ENCODE measurements around the gene ADAT2.

The ADAT2 gene

GRCh38 chr6:143426026-143426425, 24.5 kb downstream of the ADAT2 start:
- H3K27me3 ChIP-seq (ENCODE audit: control insufficient read depth, low read length): no peaks in the 10 kb centered on the region
- no peaks in the 10 kb centered on the region for H3K9me3 ChIP-seq (ENCODE audit: control insufficient read depth, insufficient read depth, low read length)
- no peaks in the 10 kb centered on the region for H4K20me1 ChIP-seq (ENCODE audit: control insufficient read depth, insufficient read depth, low read depth, low read length)
- peaks cover 3% of the 10 kb centered on the region; the same call in 1 of the 2 replicates for H3F3A ChIP-seq (ENCODE audit: control insufficient read depth, insufficient read depth)
- no peak overlapping the region for H3K4me3 ChIP-seq (ENCODE audit: low read length)
- TF ChIP-seq EZH2phosphoT487 (IDR thresholded peaks at IDR 0.05; ENCODE audit: borderline replicate concordance, low read length): no peak
- TF ChIP-seq CTCF (IDR thresholded peaks at IDR 0.05; ENCODE audit: low read depth, low read length, poor library complexity, severe bottlenecking): no peak
- no peaks in the 10 kb centered on the region for H3K9me2 ChIP-seq (replicated peaks; ENCODE audit: control insufficient read depth, low read length)
- no peak overlapping the region for H3K27ac ChIP-seq (ENCODE audit: low read depth, low read length)
- no peaks in the 10 kb centered on the region for H3K4me1 ChIP-seq (ENCODE audit: control insufficient read depth, low read length)
- H3K79me2 ChIP-seq (ENCODE audit: control insufficient read depth, low read length): no peaks in the 10 kb centered on the region
- H3K36me3 ChIP-seq (ENCODE audit: control insufficient read depth, low read length): peaks cover 21% of the 10 kb centered on the region
- H3K4me2 ChIP-seq (ENCODE audit: low read length): no peak overlapping the region

GRCh38 chr6:143419526-143419925, 31.0 kb downstream of the ADAT2 start:
- TF ChIP-seq EZH2phosphoT487 (IDR thresholded peaks at IDR 0.05; ENCODE audit: borderline replicate concordance, low read length) (no peak), CTCF (IDR thresholded peaks at IDR 0.05; ENCODE audit: low read depth, low read length, poor library complexity, severe bottlenecking) (no peak)
- Histone ChIP-seq H3K4me3 (ENCODE audit: low read length) (no peak overlapping the region), H3K79me2 (ENCODE audit: control insufficient read depth, low read length) (no peaks in the 10 kb centered on the region), H3K4me2 (ENCODE audit: low read length) (no peak overlapping the region), H3K4me1 (ENCODE audit: control insufficient read depth, low read length) (no peaks in the 10 kb centered on the region), H3F3A (ENCODE audit: control insufficient read depth, insufficient read depth) (no peaks in the 10 kb centered on the region), H3K27ac (ENCODE audit: low read depth, low read length) (no peak overlapping the region), H3K27me3 (ENCODE audit: control insufficient read depth, low read length) (no peaks in the 10 kb centered on the region), H4K20me1 (ENCODE audit: control insufficient read depth, insufficient read depth, low read depth, low read length) (no peaks in the 10 kb centered on the region), H3K9me3 (ENCODE audit: control insufficient read depth, insufficient read depth, low read length) (no peaks in the 10 kb centered on the region), H3K36me3 (ENCODE audit: control insufficient read depth, low read length) (no peaks in the 10 kb centered on the region), H3K9me2 (replicated peaks; ENCODE audit: control insufficient read depth, low read length) (no peaks in the 10 kb centered on the region)

GRCh38 chr6:143414769-143415168, 35.7 kb downstream of the ADAT2 start:
- no peaks in the 10 kb centered on the region for H3K36me3 ChIP-seq (ENCODE audit: control insufficient read depth, low read length)
- no peaks in the 10 kb centered on the region for H3K27me3 ChIP-seq (ENCODE audit: control insufficient read depth, low read length)
- no peaks in the 10 kb centered on the region for H3K9me3 ChIP-seq (ENCODE audit: control insufficient read depth, insufficient read depth, low read length)
- no peaks in the 10 kb centered on the region for H3F3A ChIP-seq (ENCODE audit: control insufficient read depth, insufficient read depth)
- H3K4me3 ChIP-seq (ENCODE audit: low read length): no peak overlapping the region
- no peaks in the 10 kb centered on the region for H3K79me2 ChIP-seq (ENCODE audit: control insufficient read depth, low read length)
- H3K4me2 ChIP-seq (ENCODE audit: low read length): no peak overlapping the region
- no peaks in the 10 kb centered on the region for H3K4me1 ChIP-seq (ENCODE audit: control insufficient read depth, low read length)
- no peaks in the 10 kb centered on the region for H4K20me1 ChIP-seq (ENCODE audit: control insufficient read depth, insufficient read depth, low read depth, low read length)
- H3K27ac ChIP-seq (ENCODE audit: low read depth, low read length): no peak overlapping the region
- no peak for TF ChIP-seq CTCF (IDR thresholded peaks at IDR 0.05; ENCODE audit: low read depth, low read length, poor library complexity, severe bottlenecking)
- no peaks in the 10 kb centered on the region for H3K9me2 ChIP-seq (replicated peaks; ENCODE audit: control insufficient read depth, low read length)

- no peaks in the 10 kb centered on the region for H3K36me3 ChIP-seq (ENCODE audit: control insufficient read depth, low read length)
- H3K4me3 ChIP-seq (ENCODE audit: low read length): no peak overlapping the region
- no peaks in the 10 kb centered on the region for H3F3A ChIP-seq (ENCODE audit: control insufficient read depth, insufficient read depth)
- no peaks in the 10 kb centered on the region for H3K27me3 ChIP-seq (ENCODE audit: control insufficient read depth, low read length)
- H3K4me1 ChIP-seq (ENCODE audit: control insufficient read depth, low read length): peaks cover 7% of the 10 kb centered on the region
- no peaks in the 10 kb centered on the region for H3K9me3 ChIP-seq (ENCODE audit: control insufficient read depth, insufficient read depth, low read length)
- no peaks in the 10 kb centered on the region for H3K9me2 ChIP-seq (replicated peaks; ENCODE audit: control insufficient read depth, low read length)
- H3K27ac ChIP-seq (ENCODE audit: low read depth, low read length): no peak overlapping the region
- H3K79me2 ChIP-seq (ENCODE audit: control insufficient read depth, low read length): no peaks in the 10 kb centered on the region
- no peak overlapping the region for H3K4me2 ChIP-seq (ENCODE audit: low read length)
- no peak for TF ChIP-seq CTCF (IDR thresholded peaks at IDR 0.05; ENCODE audit: low read depth, low read length, poor library complexity, severe bottlenecking)
- TF ChIP-seq EZH2phosphoT487 (IDR thresholded peaks at IDR 0.05; ENCODE audit: borderline replicate concordance, low read length): no peak
- H4K20me1 ChIP-seq (ENCODE audit: control insufficient read depth, insufficient read depth, low read depth, low read length): no peaks in the 10 kb centered on the region
Measured at GRCh38 chr6:143410859-143411270, 39.6 kb downstream of the ADAT2 start.

Measured in DOHH2 (cell line).